Endothelial cell (in vitro differentiated cells): ENCODE data around the gene MED15. TPM values are rescaled to one million over a fixed set of nuclear protein-coding genes. Genes with fewer than 3 reads are reported as not detected.
A peak's percentile ranks its signal among the peaks of the same experiment; 100 is the strongest.

ENCODE experiments used
- DNase-seq: peaks from one replicate; pipeline ENCODE4 v3.0.0; 2021; ENCODE audit warnings: low spot score
- H3K27ac Mint-ChIP-seq: one replicate; pipeline ENCODE4 v1.8.0; 2021; ENCODE audit warnings: mixed read lengths, inconsistent platforms; ENCODE audit not compliant: unreplicated experiment
- H3K27me3 Mint-ChIP-seq: one replicate; pipeline ENCODE4 v1.8.0; 2021; ENCODE audit warnings: mild to moderate bottlenecking, moderate library complexity, mixed read lengths, inconsistent platforms; ENCODE audit not compliant: unreplicated experiment
- H3K36me3 Mint-ChIP-seq: one replicate; pipeline ENCODE4 v1.8.0; 2021; ENCODE audit warnings: mild to moderate bottlenecking, low read depth, mixed read lengths, inconsistent platforms; ENCODE audit not compliant: unreplicated experiment
- H3K4me1 Mint-ChIP-seq: one replicate; pipeline ENCODE4 v1.8.0; 2021; ENCODE audit warnings: mild to moderate bottlenecking, mixed read lengths, inconsistent platforms; ENCODE audit not compliant: unreplicated experiment
- H3K4me3 Mint-ChIP-seq: one replicate; pipeline ENCODE4 v1.8.0; 2021; ENCODE audit warnings: mild to moderate bottlenecking, mixed read lengths, inconsistent platforms; ENCODE audit not compliant: unreplicated experiment
- H3K9me3 Mint-ChIP-seq: one replicate; pipeline ENCODE4 v1.8.0; 2021; ENCODE audit warnings: mixed read lengths, inconsistent platforms; ENCODE audit not compliant: unreplicated experiment
- total RNA-seq: library from RNA; stranded (reverse); fragmentation: NEBNext Ultra II Directional; extraction: Animal tissue kit (Norgen Biotek cat#: 25700); gene quantifications from one replicate; pipeline ENCODE4 v1.2.1, GENCODE V29; 2021; ENCODE audit not compliant: unreplicated experiment
- TF ChIP-seq, protein P1 (sequence below): fragments of 200-600 bp; sonication (generic); IDR thresholded peaks from one replicate; pipeline ENCODE4 v1.5.0; 2021; ENCODE audit warnings: antibody characterized with exemption; ENCODE audit not compliant: unreplicated experiment

MED15 gene
- total RNA-seq, 1 donor from 2014 or later: 165 TPM

GRCh38 chr22:20586403-20586745 lies 79.0 kb downstream of the MED15 start:
- TF ChIP-seq, protein P1, sequence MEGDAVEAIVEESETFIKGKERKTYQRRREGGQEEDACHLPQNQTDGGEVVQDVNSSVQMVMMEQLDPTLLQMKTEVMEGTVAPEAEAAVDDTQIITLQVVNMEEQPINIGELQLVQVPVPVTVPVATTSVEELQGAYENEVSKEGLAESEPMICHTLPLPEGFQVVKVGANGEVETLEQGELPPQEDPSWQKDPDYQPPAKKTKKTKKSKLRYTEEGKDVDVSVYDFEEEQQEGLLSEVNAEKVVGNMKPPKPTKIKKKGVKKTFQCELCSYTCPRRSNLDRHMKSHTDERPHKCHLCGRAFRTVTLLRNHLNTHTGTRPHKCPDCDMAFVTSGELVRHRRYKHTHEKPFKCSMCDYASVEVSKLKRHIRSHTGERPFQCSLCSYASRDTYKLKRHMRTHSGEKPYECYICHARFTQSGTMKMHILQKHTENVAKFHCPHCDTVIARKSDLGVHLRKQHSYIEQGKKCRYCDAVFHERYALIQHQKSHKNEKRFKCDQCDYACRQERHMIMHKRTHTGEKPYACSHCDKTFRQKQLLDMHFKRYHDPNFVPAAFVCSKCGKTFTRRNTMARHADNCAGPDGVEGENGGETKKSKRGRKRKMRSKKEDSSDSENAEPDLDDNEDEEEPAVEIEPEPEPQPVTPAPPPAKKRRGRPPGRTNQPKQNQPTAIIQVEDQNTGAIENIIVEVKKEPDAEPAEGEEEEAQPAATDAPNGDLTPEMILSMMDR: no peak
- Mint-ChIP-seq H3K4me3 (no peak overlapping the region), H3K27me3 (peaks cover 9% of the 10 kb centered on the region), H3K27ac (no peak overlapping the region), H3K36me3 (peaks cover 7% of the 10 kb centered on the region), H3K9me3 (no peaks in the 10 kb centered on the region), H3K4me1 (no peaks in the 10 kb centered on the region)
- no peak for DNase-seq

DNA sequence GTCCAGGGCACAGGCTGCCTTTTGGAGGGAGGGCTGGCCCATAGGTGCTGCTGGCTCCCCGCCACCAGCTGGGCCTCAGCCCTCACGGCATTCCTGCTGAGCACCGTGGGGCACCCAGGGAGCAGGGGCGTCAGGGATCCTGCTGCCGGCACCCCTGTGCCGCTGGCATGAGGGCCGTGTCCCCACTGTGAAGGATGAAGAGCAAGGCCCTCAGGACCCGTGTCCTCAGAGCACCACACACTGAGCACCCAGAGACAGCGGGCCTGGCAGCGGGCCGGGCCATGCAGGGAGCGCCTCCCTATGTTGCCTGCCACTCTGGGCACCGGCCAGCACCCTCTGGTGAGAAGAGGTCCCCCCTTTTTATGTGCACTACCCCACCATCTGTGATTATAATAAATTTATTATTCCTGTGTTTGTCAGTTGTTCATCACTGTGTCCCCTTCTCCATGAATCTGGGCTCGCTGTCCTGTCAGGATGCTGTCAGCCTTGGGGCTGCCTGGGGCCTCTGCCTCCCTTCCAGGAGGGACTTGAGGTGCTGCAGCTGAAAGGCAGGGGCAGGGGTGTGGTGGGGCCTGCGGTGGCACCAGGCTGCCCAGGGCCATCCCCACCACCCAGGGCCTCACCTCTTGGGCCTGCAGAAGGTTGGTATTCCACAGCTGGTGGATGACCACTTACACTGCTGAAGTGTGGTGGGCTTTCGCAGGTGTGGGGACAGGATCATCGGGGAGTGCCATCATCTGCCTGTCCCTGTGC lies 80.0 kb downstream of the MED15 start:
- no peak for DNase-seq
- TF ChIP-seq, protein P1: no peak
- Mint-ChIP-seq H3K27ac (no peak overlapping the region), H3K9me3 (no peaks in the 10 kb centered on the region), H3K4me1 (no peaks in the 10 kb centered on the region), H3K4me3 (no peak overlapping the region), H3K27me3 (peaks cover 9% of the 10 kb centered on the region), H3K36me3 (peaks cover 7% of the 10 kb centered on the region)

GRCh38 chr22:20588092-20588842 lies 80.9 kb downstream of the MED15 start:
- H3K4me3 Mint-ChIP-seq: no peak overlapping the region
- no peak overlapping the region for H3K27ac Mint-ChIP-seq
- H3K4me1 Mint-ChIP-seq: no peaks in the 10 kb centered on the region
- no peaks in the 10 kb centered on the region for H3K9me3 Mint-ChIP-seq
- H3K36me3 Mint-ChIP-seq: peaks cover 7% of the 10 kb centered on the region
- peaks cover 9% of the 10 kb centered on the region for H3K27me3 Mint-ChIP-seq
- DNase-seq: no peak
- TF ChIP-seq, protein P1: no peak

- no peak for DNase-seq
- TF ChIP-seq, protein P1: no peak
- Mint-ChIP-seq H3K4me3 (peak overlapping the region; percentile 25), H3K27me3 (peaks cover 6% of the 10 kb centered on the region), H3K9me3 (no peaks in the 10 kb centered on the region), H3K27ac (no peak overlapping the region), H3K36me3 (peaks cover 2% of the 10 kb centered on the region), H3K4me1 (no peaks in the 10 kb centered on the region)
Observed at GRCh38 chr22:20588843-20589581, 81.6 kb downstream of the MED15 start.
